OCI-LY7 (cell line): ENCODE results near the gene ATP5F1B.
"Not testable (repeated sequence)": the region's sequence is repeated elsewhere in the genome, so short reads cannot be mapped to it uniquely, and the experiment has no call there.

Source experiments
- CTCF ChIP-seq: fragments of 200-600 bp; sonication (generic); conservative IDR thresholded peaks from 2 replicates; pipeline ENCODE4 v1.5.1; 2014; ENCODE audit warnings: mild to moderate bottlenecking, antibody characterized with exemption, low read length, moderate library complexity, mixed read lengths
- EZH2phosphoT487 ChIP-seq: fragments of 200-600 bp; sonication (generic); IDR thresholded peaks from 2 replicates; pipeline ENCODE4 v1.6.1; 2018; ENCODE audit warnings: low read depth, borderline replicate concordance, mild to moderate bottlenecking, mixed run types, antibody characterized with exemption, low read length, moderate library complexity, mixed read lengths

GRCh38 chr12:56648023-56648422 lies 2.2 kb upstream of the ATP5F1B start:
- not testable (repeated sequence) for TF ChIP-seq CTCF, EZH2phosphoT487
